ENCODE results near the gene FAM174C. TPM values are rescaled to one million over a fixed set of nuclear protein-coding genes. Genes with fewer than 3 reads are reported as not detected.

FAM174C gene
- total RNA-seq, 1 experiment from 2014 or later = 77.1 TPM

GRCh38 chr19:1300744-1301490, 25.6 kb downstream of the FAM174C start:
- Histone ChIP-seq H4K20me1 (ENCODE audit: insufficient read depth) (no peaks in the 10 kb centered on the region), H3K9me2 (ENCODE audit: insufficient read depth) (no peaks in the 10 kb centered on the region), H2AFZ (ENCODE audit: low read depth, low read length, poor library complexity, severe bottlenecking) (no peak overlapping the region), H3K4me3 (replicated peaks in 1 of 2; ENCODE audit: low read depth in 1 of 2, low read length in 2 of 2) (no peak overlapping the region), H3K27me3 (ENCODE audit: insufficient read depth, low read length) (no peaks in the 10 kb centered on the region), H3K9me3 (ENCODE audit: control insufficient read depth in 1 of 2, insufficient read depth in 1 of 2, low read depth in 1 of 2, low read length in 2 of 2) (no peaks in the 10 kb centered on the region), H3K36me3 (ENCODE audit: control insufficient read depth in 1 of 2, insufficient read depth in 2 of 2, low read length in 2 of 2) (no peaks in the 10 kb centered on the region), H3K27ac (ENCODE audit: low read depth, low read length) (no peak overlapping the region), H3K9ac (ENCODE audit: low read length) (no peak overlapping the region), H3K4me1 (ENCODE audit: control insufficient read depth in 1 of 2, insufficient read depth in 2 of 2, low read length in 2 of 2) (peaks cover 2% of the 10 kb centered on the region in 2 experiments; a peak in 2 of 4 replicates), H3K4me2 (ENCODE audit: low read length) (no peak overlapping the region), H3K79me2 (ENCODE audit: insufficient read depth, low read length) (no peaks in the 10 kb centered on the region)
- RAD21 ChIA-PET (ENCODE audit: low non-redundant PET in 1 of 2, low total read pairs in 2 of 2, uncharacterized antibody in 2 of 2, unreplicated experiment in 2 of 2) = no interaction called here
- DNase-seq (ENCODE audit: low read depth, low spot score) = no peak
- no peak for ATAC-seq
- no peak for TF ChIP-seq EGR1 (IDR thresholded peaks at IDR 0.05; ENCODE audit: low read depth)
- TF ChIP-seq ELF1 (IDR thresholded peaks at IDR 0.05; ENCODE audit: borderline replicate concordance, low read depth) = no peak
- no peak for TF ChIP-seq CBX3 (IDR thresholded peaks at IDR 0.05; ENCODE audit: low read depth)
- no peak for TF ChIP-seq ZFX (IDR thresholded peaks at IDR 0.05)
- TF ChIP-seq EZH2 (IDR thresholded peaks at IDR 0.05) = no peak
- no peak for TF ChIP-seq YY1 (IDR thresholded peaks at IDR 0.05; ENCODE audit: extremely low read depth, insufficient replicate concordance, low read depth, low read length)
- no peak for TF ChIP-seq REST (IDR thresholded peaks at IDR 0.05; ENCODE audit: low read depth)
- TF ChIP-seq POLR2AphosphoS5 (IDR thresholded peaks at IDR 0.05; ENCODE audit: low read depth, low read length) = no peak
- TF ChIP-seq JUND (IDR thresholded peaks at IDR 0.05) = no peak
- POLR2A ChIA-PET = no interaction called here
- intact Hi-C loops (cut with micrococcal nuclease) = no loop called here
- CTCF ChIA-PET = interaction anchor here (0.6 kb wide), 1 partner anchor 11 kb away, joined by 3 read pairs; no protein-coding TSS in a partner anchor
- BruUV-seq (replicated peaks) = no TSS peak
